ENCODE data around the gene NOTUM.

Gene NOTUM

GRCh38 chr17:82000803-82001570, 40.0 kb upstream of the NOTUM start:
- TF ChIP-seq, protein P1, sequence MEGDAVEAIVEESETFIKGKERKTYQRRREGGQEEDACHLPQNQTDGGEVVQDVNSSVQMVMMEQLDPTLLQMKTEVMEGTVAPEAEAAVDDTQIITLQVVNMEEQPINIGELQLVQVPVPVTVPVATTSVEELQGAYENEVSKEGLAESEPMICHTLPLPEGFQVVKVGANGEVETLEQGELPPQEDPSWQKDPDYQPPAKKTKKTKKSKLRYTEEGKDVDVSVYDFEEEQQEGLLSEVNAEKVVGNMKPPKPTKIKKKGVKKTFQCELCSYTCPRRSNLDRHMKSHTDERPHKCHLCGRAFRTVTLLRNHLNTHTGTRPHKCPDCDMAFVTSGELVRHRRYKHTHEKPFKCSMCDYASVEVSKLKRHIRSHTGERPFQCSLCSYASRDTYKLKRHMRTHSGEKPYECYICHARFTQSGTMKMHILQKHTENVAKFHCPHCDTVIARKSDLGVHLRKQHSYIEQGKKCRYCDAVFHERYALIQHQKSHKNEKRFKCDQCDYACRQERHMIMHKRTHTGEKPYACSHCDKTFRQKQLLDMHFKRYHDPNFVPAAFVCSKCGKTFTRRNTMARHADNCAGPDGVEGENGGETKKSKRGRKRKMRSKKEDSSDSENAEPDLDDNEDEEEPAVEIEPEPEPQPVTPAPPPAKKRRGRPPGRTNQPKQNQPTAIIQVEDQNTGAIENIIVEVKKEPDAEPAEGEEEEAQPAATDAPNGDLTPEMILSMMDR (conservative IDR thresholded peaks at IDR 0.05; ENCODE audit: control insufficient read depth, insufficient read depth, low read depth, low read length) = no peak
- no peak overlapping the region for H3K4me3 ChIP-seq (ENCODE audit: control insufficient read depth, low read depth, low read length)
- no peak for DNase-seq (ENCODE audit: low read depth)

- H3K4me3 ChIP-seq (ENCODE audit: control insufficient read depth, low read depth, low read length) = no peak overlapping the region
- TF ChIP-seq, protein P1 (conservative IDR thresholded peaks at IDR 0.05; ENCODE audit: control insufficient read depth, insufficient read depth, low read depth, low read length) = no peak
- DNase-seq (ENCODE audit: low read depth) = no peak
Measured at GRCh38 chr17:81999976-82000802, 39.2 kb upstream of the NOTUM start.

- no peak overlapping the region for H3K4me3 ChIP-seq (ENCODE audit: control insufficient read depth, low read depth, low read length)
- DNase-seq (ENCODE audit: low read depth) = no peak
- TF ChIP-seq, protein P1 (conservative IDR thresholded peaks at IDR 0.05; ENCODE audit: control insufficient read depth, insufficient read depth, low read depth, low read length) = no peak
Measured at GRCh38 chr17:81999587-81999975, 38.6 kb upstream of the NOTUM start.

DNA sequence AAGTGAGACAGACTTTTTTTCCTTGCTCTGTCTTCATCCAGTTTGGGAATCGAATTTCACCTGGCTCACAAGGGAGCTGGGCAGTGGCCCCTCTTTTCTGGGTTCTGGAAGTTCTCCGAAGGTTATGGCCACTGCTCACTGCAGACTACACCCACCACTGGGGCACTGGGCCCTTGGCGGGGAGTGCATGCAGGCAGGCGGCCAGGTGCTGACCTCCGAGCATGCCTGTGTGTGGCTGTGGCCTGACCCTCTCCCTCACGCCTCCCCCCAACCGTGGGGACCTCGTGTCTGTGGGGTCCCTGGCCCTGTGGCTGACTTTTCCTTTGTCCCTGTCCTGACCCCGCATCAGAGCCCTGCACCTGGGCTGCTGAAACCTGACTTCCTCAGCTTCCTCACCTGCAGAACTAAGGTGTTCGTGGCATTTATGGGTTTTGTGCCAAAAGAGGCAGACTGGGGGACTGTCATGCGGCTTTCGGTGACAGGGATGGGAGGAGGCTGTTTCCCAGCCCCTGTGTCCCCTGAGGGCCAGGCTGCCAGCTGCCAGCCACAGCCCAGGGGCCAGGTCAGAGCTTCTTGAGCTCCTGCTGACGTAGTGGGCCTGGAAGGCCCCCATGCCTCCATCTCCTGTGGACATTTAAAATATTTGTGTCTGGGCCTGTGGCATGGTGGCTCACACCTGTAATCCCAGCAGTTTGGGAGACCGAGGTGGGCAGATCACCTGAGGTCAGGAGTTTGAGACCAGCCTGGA, 37.9 kb upstream of the NOTUM start:
- TF ChIP-seq, protein P1 (conservative IDR thresholded peaks at IDR 0.05; ENCODE audit: control insufficient read depth, insufficient read depth, low read depth, low read length) = no peak
- no peak overlapping the region for H3K4me3 ChIP-seq (ENCODE audit: control insufficient read depth, low read depth, low read length)
- DNase-seq (ENCODE audit: low read depth) = no peak

- no peak overlapping the region for H3K4me3 ChIP-seq (ENCODE audit: control insufficient read depth, low read depth, low read length)
- TF ChIP-seq, protein P1 (conservative IDR thresholded peaks at IDR 0.05; ENCODE audit: control insufficient read depth, insufficient read depth, low read depth, low read length) = no peak
- DNase-seq (ENCODE audit: low read depth) = no peak
Measured at GRCh38 chr17:81998212-81998611, 37.2 kb upstream of the NOTUM start.

DNA sequence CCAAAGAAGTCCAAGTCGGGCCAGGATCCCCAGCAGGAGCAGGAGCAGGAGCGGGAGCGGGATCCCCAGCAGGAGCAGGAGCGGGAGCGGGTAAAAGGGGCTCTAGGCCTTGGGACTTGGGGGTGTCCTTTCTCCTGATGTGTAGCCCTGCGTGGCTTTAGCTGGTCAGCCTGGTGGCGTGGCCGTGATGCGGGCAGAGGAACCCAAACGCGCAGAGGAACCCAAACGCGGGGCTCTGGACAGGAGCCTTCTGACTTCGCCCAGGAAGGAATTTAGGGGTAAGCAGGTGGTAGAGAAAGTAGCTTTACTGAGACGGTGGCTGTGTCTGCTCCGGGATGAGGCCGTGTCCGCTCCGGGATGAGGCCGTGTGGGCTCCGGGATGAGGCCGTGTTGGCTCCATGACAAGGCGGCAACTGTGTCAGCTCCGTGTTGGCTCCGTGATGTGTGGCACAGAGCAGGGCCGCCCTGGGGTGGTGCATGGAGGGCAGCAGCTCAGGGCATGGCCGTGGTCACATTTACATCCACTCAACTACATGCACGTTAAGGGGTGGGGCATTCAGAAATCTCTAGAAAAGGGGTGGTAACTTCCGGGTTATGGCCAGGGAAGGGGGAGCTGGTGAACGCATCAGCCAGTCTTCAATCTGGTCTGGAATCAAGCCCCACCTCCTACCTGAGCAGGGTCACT, 35.9 kb upstream of the NOTUM start:
- TF ChIP-seq, protein P1 (conservative IDR thresholded peaks at IDR 0.05; ENCODE audit: control insufficient read depth, insufficient read depth, low read depth, low read length) = no peak
- no peak overlapping the region for H3K4me3 ChIP-seq (ENCODE audit: control insufficient read depth, low read depth, low read length)
- no peak for DNase-seq (ENCODE audit: low read depth)

Data from fibroblast of mammary gland (primary cell).